C1 segment of cervical spinal cord (tissue), 14 donors: ENCODE data around the gene PROZ.

Experiments
- DNase-seq, 14 donors: peaks; one replicate each; lab custom pipeline; 2025; lab: John Stamatoyannopoulos, UW

Gene PROZ

DNA sequence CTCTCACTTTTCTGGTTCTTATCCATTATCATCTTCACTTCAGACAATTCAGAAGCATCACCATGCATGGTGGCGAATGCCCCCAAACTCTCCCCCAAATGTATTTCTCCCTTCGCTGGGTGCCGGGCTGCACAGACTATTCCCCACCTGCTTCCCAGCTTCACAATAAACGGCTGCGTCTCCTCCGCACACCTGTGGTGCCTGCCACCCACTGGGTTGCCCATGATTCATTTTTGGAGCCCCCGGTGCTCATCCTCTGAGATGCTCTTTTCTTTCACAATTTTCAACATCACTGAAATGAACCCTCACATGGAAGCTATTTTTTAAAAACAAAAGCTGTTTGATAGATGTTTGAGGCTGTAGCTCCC is 38.6 kb upstream of the PROZ start:
- DNase-seq, result no peak

DNA sequence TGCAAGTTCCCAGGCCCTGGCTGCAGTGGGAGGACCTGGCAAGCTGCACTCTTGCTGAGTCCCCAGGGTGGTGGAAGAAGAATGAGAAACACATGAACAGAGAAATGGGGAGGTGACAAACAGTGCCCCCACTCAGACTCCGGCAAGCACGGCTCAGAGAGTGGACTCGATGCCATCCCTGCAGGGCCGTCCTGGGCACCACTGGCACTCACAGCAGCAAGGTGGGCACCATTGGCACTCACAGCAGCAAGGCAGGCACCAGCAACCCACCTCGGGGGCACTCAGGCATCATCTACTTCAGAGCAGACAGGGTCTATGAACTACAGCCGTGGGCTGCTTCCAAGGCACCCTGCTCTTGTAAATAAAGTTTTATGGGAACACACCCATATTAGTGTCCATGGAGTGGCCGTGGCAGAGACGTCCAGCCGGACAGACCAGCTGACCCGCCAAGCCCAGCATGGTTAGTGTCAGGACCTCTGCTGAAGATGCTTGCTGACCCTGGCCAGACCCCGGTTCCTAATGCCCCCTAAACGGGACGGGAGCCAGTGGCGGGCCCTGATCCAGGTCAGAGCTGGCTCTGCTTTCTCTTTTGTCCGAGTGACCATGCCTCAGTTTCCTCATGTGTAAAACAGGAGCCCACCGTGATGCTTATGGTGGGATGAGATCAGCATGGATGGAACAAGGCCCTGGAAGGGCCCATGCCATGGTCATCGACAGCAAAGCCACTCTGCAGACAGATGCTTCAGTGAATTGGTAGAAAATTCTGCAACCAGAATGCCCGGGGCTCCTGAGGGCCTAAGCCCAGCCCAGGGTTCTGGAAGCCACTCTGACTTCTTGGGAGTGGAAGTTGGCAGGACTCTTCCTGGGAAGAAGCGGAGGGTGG is 37.9 kb upstream of the PROZ start:
- DNase-seq, result no peak

DNA sequence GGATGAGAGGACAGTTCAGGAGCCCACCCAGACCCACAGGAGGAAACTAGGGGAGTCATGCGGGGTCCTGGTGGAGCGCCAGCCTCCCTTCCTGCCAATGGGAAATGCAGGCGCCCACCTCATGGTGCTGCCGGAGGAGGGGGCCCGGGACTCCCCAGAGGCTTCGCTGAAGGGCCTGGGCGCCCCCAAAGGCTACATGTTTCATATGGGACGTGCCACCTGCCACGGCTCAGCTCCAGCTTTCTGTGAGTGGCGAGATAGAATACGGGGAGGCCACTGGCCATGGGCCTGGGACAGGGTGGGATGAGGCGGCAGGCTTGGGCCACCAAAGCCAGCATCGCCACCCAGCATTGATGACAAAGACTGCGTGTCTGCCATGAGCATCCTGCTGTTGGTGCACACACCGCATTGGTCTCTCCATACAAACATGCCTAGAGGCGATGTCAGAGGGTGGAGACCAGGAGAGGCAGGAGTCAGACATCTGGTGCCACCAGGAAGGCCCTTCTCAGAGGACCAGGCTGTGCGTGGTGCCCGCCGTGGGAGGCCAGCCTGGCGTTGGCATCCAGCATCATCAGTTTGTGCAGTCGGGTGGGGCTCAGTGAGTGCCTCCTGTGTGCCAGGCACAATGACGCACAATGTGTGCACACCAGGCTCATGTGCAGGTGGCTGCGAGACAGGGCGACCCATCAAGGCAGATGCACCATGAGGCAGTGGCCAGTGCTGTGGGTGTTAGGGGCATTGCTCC is 37.1 kb upstream of the PROZ start:
- no peak for DNase-seq

DNA sequence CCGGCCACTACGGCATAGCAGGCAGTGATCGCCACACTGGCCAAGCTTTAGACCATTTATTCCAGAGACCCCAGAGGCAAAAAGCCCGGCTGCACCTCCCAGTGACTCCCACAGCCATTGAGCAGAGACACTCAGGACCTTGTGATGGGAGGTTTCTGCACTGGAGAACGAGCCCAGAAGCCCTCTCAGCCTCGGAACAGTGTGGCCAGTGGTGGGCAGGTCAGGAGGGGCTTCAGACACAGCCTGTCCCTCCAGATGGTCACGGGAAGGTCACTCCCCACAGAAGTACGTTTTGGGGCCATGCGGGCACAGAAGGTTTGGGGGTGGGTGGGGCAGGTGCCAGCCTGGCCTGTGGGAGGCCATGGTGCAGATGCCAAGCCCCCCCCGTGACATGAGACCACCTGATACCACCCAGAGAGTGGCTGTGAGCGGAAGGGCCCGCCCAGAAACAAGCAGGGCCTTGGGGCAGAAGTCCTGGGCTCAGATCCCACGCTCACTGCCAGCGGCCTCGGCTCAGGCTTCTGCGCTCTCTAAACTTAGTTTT is 36.4 kb upstream of the PROZ start:
- DNase-seq, result no peak

DNA sequence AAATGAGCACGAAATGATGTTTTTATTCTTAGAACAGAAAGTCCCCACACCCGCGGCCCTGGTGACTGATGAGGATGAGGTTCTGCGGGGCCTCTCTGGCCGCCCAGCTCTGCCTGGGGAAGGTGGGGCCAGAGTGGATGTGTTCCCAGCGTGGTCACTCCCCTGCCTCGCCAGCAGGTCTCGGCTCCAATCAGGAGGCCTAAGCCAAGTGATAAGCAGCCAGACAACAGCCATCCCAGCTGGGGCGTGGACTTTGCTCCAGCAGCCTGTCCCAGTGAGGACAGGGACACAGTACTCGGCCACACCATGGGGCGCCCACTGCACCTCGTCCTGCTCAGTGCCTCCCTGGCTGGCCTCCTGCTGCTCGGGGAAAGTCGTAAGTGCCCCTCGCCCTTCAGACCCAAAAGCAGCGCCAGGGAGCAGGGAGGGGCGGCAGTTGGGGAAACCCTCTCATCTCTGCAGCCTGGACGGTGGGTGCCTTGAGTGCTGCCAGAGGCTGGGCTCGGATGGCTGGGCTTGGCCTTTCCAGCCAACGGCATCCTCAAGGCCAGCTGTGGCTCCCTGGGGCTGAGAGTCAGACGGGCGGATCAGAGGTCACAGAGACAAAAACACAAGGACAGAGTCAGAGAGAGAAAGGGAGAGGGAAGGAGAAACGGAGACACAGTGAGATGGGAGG is 35.8 kb upstream of the PROZ start, which contains the start of gene F10:
Gene F10, plus strand, starts transcription at position 250 of the 676 bp plus-strand sequence. Its CDS starts 57 bp downstream, at position 307.
- DNase-seq, result no peak

DNA sequence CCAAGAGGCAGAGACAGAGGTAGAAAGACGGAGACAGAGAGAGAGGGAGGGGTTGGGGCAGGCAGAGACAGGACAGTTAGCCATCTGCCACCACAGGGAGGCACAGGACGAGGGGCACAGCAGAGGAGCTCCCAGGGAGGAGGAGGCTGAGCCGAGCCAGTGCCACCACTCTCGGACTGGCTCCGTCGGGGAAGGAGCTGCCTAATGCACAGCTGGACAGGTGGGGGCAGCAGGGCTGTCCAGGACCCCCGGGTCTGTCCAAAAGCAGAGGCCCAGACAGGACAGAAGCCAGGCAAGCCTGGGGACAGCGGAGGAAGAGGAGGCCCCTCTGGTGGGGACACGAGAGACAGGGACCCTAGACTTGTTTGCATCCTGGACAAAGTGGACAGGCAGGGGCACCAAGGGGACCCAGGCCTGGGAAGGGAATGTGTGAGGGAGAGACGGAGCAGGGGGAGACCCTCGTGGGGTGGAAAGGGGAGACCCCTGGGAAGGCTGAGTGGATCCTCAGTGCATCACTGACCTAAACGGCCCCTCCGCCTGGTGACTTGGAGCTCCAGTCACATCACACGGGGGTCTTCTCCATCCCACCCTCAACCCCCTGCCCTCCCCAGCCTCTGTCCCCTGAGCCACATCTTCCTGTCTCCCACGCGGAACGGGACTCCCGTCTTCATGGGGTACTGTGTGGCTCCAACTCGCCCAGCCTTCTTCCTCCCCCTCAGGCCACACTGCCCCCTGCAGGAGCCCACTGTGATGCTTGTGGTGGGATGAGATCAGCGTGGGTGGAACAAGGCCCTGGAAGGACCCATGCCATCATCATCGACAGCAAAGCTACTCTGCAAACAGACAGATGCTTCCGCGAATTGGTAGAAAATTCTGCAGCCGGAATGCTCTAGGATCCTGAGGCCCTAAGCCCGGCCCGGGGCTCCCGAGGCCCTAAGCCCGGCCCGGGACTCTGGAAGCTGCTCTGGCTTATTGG is 34.9 kb upstream of the PROZ start:
- no peak for DNase-seq

DNA sequence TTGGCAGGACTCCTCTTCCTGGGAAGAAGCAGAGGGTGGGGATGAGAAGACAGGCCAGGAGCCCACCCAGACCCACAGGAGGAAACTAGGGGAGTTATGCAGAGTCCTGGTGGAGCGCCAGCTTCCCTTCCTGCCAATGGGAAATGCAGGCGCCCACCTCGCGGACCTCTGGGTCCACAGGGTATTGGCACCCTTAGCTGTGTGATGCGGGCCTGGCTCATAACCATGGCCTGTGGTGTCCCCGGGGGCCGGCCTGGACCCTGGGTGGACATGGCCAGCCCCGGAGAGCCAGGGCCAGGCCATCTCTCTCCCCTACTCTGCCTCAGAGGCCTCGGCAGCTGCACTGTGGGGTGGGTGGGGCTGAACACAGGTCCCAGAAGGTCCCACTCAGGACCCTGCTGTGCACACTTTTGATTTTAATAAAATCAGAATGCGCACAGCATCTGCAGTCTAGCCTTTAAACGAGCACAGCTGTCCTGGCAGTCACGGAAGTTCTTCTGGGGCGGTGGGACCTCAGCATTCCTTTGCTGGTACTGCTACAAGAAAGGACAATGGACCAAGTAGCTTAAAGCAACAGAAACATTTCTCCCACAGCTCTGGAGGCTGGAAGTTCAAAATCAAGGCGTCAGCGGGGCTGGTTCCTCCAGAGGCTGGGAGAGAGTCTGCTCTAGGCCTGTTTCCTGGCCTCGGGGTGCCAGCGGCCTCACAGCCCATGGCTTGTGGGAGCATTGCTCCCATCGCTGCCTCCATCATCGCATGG is 34.1 kb upstream of the PROZ start:
- no peak for DNase-seq

DNA sequence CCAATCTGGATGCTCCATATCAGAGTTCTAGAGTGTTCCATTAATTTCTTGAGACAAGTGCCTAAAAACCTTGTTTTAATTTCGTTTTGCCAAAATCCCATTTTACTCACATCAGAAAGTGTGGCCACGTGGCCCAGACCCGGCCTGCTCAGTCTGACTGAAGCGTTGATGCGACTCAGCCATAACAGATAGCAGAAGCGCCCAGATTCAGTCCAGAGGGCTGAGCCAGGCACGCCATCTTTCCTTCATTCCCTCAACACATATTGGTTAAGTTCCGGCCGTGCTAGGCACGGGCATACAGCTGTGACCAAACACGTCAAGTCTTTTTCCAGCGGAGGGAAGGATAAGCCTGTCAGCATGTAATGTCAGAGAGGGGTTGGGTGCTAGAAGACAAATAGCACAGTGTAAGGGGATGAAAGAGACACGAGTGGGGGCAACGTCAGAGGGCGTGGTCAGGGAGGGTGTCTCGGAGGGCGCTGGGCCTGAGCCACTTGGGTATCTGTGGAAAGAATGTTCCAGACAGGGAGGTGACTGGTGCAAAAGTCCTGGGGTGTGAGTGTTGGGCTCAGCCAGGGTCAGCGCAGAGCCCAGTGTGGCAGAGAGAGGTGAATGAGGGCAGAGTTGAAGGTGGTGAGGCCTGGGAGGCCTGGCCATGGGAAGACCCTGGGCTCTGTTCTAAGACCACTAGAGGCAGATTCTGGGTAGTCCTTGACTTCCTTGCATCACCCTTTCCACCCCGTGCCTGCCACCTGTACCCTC is 32.8 kb upstream of the PROZ start:
- DNase-seq, result no peak

DNA sequence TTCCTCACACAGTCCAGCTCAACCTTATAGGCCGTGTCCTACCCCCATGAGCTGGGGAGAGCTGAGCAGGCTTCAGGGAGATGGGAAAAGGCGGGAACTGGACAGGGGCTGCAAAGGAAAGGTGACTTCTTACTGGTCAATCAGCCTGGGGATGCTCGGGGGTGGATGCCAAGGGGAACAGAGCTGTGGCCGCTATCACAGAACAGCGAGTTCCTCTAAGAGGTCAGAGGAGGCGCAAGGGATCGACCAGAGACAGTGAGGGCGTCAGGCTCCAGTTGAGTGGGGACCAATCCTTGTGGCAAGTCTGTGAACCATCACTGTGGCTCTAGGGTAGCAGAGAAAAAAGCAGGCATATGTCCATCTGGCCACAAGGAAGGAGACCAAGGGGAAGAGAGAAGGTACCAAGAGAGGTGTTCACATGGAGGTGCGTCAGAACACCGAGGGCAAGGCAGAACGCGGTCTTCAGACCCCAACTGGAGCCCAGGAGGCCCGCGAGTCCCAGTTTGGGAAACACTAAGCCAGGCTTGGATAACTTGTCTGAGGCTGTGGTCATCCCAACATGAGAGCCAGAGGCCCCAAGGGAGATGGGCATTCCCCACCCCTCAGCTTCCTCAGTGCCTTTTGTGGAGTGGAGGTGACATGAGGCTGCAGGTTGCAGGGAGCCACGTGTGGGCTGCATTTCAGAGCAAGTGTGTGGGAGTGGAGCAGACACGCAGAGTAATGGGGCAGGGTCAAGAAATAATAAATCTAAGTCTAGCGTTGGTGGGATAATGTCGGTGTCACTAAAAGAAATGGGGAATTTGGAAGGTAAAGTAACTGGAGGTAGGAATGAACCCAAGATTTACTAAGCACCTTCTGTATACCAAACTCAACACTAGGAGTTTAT is 31.9 kb upstream of the PROZ start:
- DNase-seq, result no peak

DNA sequence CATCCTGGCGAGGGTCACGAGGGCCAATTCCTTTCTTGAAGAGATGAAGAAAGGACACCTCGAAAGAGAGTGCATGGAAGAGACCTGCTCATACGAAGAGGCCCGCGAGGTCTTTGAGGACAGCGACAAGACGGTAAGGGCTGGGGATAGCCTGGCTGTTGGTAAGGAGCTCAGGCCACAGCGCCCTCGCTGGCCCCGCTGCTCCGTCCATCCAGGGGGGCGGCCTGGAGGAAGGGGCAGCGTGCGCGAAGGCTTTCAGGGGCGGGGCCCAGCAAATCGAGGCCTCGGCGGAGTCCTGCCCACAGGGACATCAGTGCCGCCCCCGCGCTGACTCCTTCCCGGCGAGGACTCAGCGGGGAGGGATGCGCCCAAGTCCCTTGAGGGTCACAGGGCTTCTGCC is 29.0 kb upstream of the PROZ start:
- no peak for DNase-seq

DNA sequence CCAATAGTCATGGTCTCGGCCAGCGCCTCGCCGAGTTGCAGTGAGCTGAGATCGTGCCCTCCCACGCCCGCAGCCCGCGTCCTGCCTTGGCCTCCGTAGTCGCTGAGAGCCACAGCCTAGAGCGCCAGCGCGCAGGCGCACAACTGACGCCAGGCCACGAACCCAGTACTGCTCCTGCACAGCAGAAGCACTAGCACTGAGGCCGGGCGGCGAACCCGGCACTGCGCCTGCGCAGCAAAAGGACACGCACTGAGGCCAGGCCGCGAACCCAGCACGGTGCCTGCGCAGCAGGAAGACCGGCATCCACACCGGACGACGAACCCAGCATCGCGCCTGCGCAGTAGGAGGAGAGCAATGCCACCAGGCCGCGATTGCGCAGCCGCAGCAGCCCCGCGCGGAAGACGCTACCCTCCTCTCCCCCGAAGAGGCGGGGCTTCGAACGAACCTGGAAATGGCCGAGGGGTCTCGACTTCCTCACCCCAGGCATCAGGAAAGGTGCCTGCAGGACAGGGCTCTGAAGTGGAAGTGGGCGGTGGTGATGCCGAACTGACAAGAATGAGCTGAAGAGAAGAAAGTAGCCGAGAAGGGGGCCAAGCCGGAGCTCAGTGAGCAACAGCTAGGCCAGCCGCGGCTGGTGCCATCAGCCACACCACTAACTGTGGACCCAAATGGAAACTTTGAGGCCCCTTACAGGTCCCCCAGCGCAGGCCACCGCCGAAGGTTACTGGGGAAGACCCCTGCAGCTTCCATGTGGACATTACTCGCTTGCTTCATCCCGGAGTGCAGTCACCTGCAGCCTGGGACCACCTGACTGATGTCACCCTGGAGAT is 28.3 kb upstream of the PROZ start:
- peak in 1 of 14 donors; percentile 29 for DNase-seq

DNA sequence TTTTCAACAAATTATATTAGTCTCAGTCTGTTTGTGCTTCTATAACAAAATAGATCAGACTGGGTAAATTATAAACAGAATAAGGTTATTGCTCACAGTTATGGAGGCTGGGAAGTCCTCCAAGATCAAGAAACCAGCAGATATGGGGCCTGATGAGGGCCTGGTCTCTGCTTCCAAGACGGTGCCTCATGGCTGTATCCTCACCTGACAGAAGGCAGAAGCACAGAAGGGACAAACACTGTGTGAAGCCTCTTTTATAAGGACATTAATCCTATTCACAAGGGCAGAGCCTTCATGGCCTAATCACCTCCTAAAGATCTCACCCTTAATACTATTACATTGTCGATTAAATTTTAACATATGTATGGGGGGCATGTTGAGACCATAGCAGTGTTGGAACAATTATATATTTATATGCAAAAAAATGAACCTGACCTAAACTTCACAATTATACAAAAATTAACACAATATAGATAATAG is 23.1 kb upstream of the PROZ start:
- DNase-seq, result no peak

DNA sequence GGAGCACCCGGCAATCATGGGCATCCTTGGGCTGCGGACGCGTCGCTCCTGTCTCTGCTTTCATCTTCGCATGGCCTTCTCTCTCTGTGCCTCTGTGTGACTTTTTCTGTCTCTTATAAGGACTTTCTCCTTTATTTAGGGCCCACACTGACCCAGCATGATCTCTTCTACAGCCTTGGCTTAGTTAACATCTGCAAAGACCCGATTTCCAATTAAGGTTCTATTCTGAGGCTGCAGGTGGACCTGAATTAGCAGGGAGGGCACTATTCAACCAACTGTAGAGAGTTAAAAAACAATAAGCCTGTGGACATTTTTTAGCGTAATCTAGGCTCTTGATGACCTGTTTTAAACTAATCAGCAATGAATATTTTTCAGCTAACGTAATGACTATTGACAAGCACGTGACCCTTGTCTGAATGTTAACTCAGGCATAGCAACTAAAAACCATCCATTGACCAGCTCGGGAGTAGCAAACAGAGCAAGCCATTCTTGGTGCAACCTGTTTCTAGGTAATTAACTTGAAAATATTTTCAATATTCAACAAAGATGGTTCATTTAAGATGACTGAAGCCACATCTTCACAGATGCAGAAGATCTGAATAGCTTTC is 20.7 kb upstream of the PROZ start:
- no peak for DNase-seq

DNA sequence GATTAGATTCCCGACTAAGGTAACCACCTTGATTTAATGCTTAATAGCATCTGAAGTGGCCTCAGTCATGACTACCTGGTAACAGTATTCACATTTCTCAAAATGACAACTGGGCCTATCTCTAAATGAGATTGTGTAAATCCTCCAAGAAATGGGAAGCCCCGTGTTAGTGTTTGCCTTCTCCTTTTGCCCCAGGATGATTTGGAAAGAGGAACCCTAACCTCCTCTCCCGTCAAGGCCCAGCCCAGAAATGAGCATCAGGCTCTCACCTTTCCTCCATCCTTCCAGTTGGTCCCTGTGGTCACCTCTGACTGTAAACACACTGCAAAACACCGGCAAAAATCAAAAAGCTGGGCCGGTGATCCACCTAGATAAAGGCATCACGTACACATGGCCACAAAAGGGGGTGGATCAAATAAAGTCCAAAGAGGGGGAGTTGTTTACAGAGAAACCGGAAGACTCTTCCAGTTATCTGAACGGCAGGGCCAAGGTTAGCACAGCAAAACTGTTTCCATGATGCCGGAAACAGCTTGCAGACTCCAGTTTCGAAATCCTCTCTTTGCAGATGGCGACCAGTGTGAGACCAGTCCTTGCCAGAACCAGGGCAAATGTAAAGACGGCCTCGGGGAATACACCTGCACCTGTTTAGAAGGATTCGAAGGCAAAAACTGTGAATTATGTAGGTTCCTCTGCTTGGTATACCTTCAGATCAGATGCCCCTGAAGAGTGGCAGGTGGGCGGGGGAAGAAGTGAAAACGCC is 19.5 kb upstream of the PROZ start:
- DNase-seq, result no peak

DNA sequence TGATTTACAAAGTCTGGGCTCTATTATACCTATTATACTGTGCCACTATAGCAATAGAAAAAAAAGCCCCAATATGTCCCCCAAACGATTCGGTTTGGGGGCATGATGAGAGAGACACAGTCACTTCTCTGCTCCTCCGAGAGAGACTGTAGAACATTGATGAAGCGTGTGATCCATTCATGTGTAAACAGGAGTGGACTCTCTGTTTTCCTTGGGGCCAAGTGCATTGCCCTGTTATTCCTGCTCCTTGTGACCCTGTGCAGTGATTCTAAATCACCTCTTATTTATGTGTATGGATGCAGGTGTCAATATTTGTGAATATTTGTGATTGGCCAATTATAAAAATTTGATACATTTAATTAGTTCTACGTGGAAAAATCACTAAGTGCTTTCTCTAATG is 18.9 kb upstream of the PROZ start:
- no peak for DNase-seq
